ENCODE data around the gene EYA2. TPM values are rescaled to one million over a fixed set of nuclear protein-coding genes. Genes with fewer than 3 reads are reported as not detected.

Gene EYA2
- total and polyA plus RNA-seq, 4 donors: 1.6 to 4.4 (median 2.1) TPM

DNA sequence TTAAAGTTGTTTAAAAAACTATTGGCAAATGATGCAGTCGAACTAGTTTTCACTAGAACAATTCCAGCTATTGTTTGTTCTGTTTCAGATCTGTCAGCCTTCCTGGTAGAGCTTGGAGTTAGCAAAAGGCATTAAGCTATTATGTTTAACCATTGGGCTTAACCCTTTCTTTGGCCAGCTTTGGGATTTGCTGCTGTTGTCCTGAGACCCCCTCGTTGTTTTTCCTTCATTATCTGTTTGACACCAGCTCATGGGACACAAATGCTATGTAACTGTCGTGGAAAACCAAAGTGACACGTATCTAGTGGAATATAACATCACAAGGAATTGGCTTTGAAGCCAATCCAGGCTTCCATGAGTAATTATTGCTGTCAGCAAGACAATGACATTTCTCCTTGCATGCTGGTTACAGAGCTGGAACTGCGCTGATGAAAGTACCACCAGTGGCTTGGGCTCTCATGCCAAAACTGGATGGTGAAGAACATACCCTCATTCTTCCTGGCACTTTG, 96.0 kb downstream of the EYA2 start:
- no peak overlapping the region for H3K4me3 ChIP-seq
- H3K27ac ChIP-seq (ENCODE audit: low read depth in 1 of 2, low read length in 1 of 2): no peak overlapping the region
- peaks cover 0 to 6% (median 0%) of the 10 kb centered on the region in 5 donors for H3K4me1 ChIP-seq (ENCODE audit: control insufficient read depth in 5 of 5, insufficient read depth in 5 of 5, low read length in 5 of 5)
- no peak for TF ChIP-seq CTCF (IDR thresholded peaks at IDR 0.05; ENCODE audit: control extremely low read depth, extremely low read depth)
- 51 to 60% methylated on average over 5 of the region's 5 CpGs for WGBS, 2 donors
- H3K36me3 ChIP-seq (ENCODE audit: control insufficient read depth in 4 of 4, insufficient read depth in 4 of 4, low read length in 4 of 4): no peaks in the 10 kb centered on the region
- H3K9me3 ChIP-seq (ENCODE audit: control insufficient read depth in 4 of 4, insufficient read depth in 3 of 4, low read length in 3 of 4): no peaks in the 10 kb centered on the region
- ATAC-seq (ENCODE audit: insufficient read depth, low FRiP score): no peak
- peaks cover 0 to 6% (median 0%) of the 10 kb centered on the region in 3 donors for H3K27me3 ChIP-seq (ENCODE audit: control insufficient read depth in 3 of 3, insufficient read depth in 3 of 3, low read length in 2 of 3)
- no peak overlapping the region for H3K9ac ChIP-seq (ENCODE audit: insufficient read depth in 1 of 2, low read length in 2 of 2)
- peak in 2 of 3 donors; percentile 39 to 53 for DNase-seq

DNA sequence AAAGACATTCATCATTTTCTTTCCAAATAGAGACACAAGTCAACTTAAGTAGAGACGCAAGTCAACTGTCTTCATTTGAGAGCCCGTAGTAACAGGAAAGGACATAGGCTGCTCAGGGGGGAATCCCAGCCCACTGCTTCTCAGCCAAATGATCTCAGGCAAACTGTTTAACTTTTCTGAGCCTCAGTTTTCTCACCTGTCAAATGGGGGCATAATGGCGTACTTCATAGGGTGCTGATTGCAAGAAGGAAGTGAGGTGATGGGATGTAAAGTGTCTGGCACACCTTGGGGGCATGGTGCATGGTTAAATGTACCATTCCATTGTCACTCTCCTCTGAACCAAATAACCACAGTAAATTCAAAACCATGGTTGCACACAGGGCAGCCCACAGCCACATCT, 96.5 kb downstream of the EYA2 start:
- peaks cover 0 to 6% (median 0%) of the 10 kb centered on the region in 5 donors for H3K4me1 ChIP-seq (ENCODE audit: control insufficient read depth in 5 of 5, insufficient read depth in 5 of 5, low read length in 5 of 5)
- no peaks in the 10 kb centered on the region for H3K9me3 ChIP-seq (ENCODE audit: control insufficient read depth in 4 of 4, insufficient read depth in 3 of 4, low read length in 3 of 4)
- WGBS, 2 donors: 90 to 93% methylated on average over 3 of the region's 3 CpGs
- ATAC-seq (ENCODE audit: insufficient read depth, low FRiP score): no peak
- TF ChIP-seq CTCF (IDR thresholded peaks at IDR 0.05; ENCODE audit: control extremely low read depth, extremely low read depth): no peak
- no peaks in the 10 kb centered on the region for H3K36me3 ChIP-seq (ENCODE audit: control insufficient read depth in 4 of 4, insufficient read depth in 4 of 4, low read length in 4 of 4)
- no peak overlapping the region for H3K27ac ChIP-seq (ENCODE audit: low read depth in 1 of 2, low read length in 1 of 2)
- no peak overlapping the region for H3K9ac ChIP-seq (ENCODE audit: insufficient read depth in 1 of 2, low read length in 2 of 2)
- no peak overlapping the region for H3K4me3 ChIP-seq
- DNase-seq: no peak
- peaks cover 0 to 6% (median 0%) of the 10 kb centered on the region in 3 donors for H3K27me3 ChIP-seq (ENCODE audit: control insufficient read depth in 3 of 3, insufficient read depth in 3 of 3, low read length in 2 of 3)

DNA sequence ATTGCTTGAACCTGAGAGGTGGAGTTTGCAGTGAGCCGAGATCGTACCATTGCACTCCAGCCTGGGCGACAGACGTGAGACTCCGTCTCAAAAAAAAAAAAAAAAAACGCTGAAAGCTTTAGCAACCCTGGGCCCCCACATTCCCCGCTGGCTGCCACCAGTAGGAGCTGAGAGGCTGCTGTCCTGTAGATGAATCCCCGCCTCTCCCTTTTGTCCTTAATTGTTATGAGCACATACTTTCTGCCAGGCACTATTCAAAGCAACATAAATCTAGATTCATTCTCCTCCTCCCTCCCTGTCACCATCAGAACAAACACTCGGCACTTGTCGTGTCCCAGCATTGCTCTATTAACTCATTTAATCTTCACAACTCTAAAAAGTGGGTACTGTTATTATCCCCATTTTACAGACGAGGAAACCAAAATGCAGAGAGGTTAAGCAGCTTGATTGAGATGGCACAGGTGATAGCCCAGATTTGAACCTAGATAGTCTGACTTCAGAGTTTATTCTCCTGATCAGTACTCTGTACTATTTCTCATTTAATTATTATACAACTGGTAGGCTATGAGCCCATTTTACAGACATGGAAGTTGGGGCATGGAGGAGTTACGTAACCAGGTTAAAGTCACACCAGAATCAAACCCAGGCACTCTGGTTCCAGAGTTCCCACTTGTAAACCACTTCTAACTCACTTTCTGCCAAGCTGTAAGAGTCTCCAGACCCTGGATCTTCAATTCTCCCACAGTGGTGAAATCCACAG, 97.4 kb downstream of the EYA2 start:
- 84 to 86% methylated on average over 9 to 12 of the region's 12 CpGs for WGBS, 2 donors
- no peaks in the 10 kb centered on the region for H3K9me3 ChIP-seq (ENCODE audit: control insufficient read depth in 4 of 4, insufficient read depth in 3 of 4, low read length in 3 of 4)
- DNase-seq: no peak
- no peak overlapping the region for H3K4me3 ChIP-seq
- no peak for ATAC-seq (ENCODE audit: insufficient read depth, low FRiP score)
- H3K36me3 ChIP-seq (ENCODE audit: control insufficient read depth in 4 of 4, insufficient read depth in 4 of 4, low read length in 4 of 4): no peaks in the 10 kb centered on the region
- peaks cover 0 to 6% (median 0%) of the 10 kb centered on the region in 5 donors for H3K4me1 ChIP-seq (ENCODE audit: control insufficient read depth in 5 of 5, insufficient read depth in 5 of 5, low read length in 5 of 5)
- H3K27me3 ChIP-seq (ENCODE audit: control insufficient read depth in 3 of 3, insufficient read depth in 3 of 3, low read length in 2 of 3): peaks cover 0 to 6% (median 0%) of the 10 kb centered on the region in 3 donors
- no peak for TF ChIP-seq CTCF (IDR thresholded peaks at IDR 0.05; ENCODE audit: control extremely low read depth, extremely low read depth)
- no peak overlapping the region for H3K27ac ChIP-seq (ENCODE audit: low read depth in 1 of 2, low read length in 1 of 2)
- no peak overlapping the region for H3K9ac ChIP-seq (ENCODE audit: insufficient read depth in 1 of 2, low read length in 2 of 2)
